Measurements from ENCODE around the gene PTHLH.

GRCh38 chr12:27936196-27936595, 36.3 kb downstream of the PTHLH start:
- no peak for TF ChIP-seq POLR2AphosphoS5 (IDR thresholded peaks at IDR 0.05; ENCODE audit: insufficient read depth, low read depth, low read length)
- TF ChIP-seq CTCF (IDR thresholded peaks at IDR 0.05; ENCODE audit: extremely low read depth in 1 of 2, insufficient read depth in 1 of 2, low read depth in 1 of 2, low read length in 2 of 2) = no peak
- TF ChIP-seq EZH2 (IDR thresholded peaks at IDR 0.05; ENCODE audit: borderline replicate concordance, low read depth, low read length, severe bottlenecking) = no peak
- no peak for TF ChIP-seq POLR2A (IDR thresholded peaks at IDR 0.05; ENCODE audit: low read depth, low read length)
- TF ChIP-seq MAX (IDR thresholded peaks at IDR 0.05; ENCODE audit: insufficient read depth, insufficient read length) = no peak
- TF ChIP-seq JUN (IDR thresholded peaks at IDR 0.05; ENCODE audit: borderline replicate concordance, insufficient read depth, insufficient read length, low read depth) = no peak
- TF ChIP-seq MYC (IDR thresholded peaks at IDR 0.05; ENCODE audit: low read depth, low read length) = no peak
